Fibroblast of skin of left quadriceps (primary cell): ENCODE measurements around the gene SNX6.
"Not testable (repeated sequence)": the region's sequence is repeated elsewhere in the genome, so short reads cannot be mapped to it uniquely, and the experiment has no call there.

ENCODE experiments used
- DNase-seq, 2 experiments: peaks; one replicate each; pipeline ENCODE4 v3.0.0-alpha.2; 2013; ENCODE audit warnings: low read depth in 2 of 2

The SNX6 gene

GRCh38 chr14:34629657-34630529 is at the start of gene SNX6:
SNX6 (minus strand) TSS chr14:34630148; CDS start chr14:34630116, 32 bp downstream.
- peak in 1 of 2 experiments; percentile 57 for DNase-seq

- DNase-seq, result no peak
These were observed 48.8 kb upstream of the SNX6 start for GRCh38 chr14:34678735-34679134.

- no peak for DNase-seq
These were observed 48.4 kb upstream of the SNX6 start for GRCh38 chr14:34678306-34678705.

- no peak for DNase-seq
These were observed 46.7 kb upstream of the SNX6 start for GRCh38 chr14:34676516-34677211.

GRCh38 chr14:34673702-34674101 is 43.8 kb upstream of the SNX6 start:
- no peak for DNase-seq

- no peak for DNase-seq
These were observed 41.8 kb upstream of the SNX6 start for GRCh38 chr14:34671716-34672115.

- no peak for DNase-seq
These were observed 38.2 kb upstream of the SNX6 start for GRCh38 chr14:34668111-34668510.

- DNase-seq, result no peak
These were observed 37.1 kb upstream of the SNX6 start for GRCh38 chr14:34667007-34667406.

GRCh38 chr14:34665785-34666435 is 36.0 kb upstream of the SNX6 start:
- DNase-seq, result peak; percentile 96

- DNase-seq, result no peak
These were observed 32.7 kb upstream of the SNX6 start for GRCh38 chr14:34662561-34663088.

GRCh38 chr14:34660796-34661195 is 30.8 kb upstream of the SNX6 start:
- DNase-seq, result no peak

- no peak for DNase-seq
These were observed 26.0 kb upstream of the SNX6 start for GRCh38 chr14:34655959-34656358.

- not testable (repeated sequence) for DNase-seq
These were observed 23.1 kb upstream of the SNX6 start for GRCh38 chr14:34653073-34653472.

- DNase-seq, result not testable (repeated sequence)
These were observed 22.4 kb upstream of the SNX6 start for GRCh38 chr14:34652348-34652747.

- peak; percentile 99 to 100 for DNase-seq
These were observed 21.0 kb upstream of the SNX6 start for GRCh38 chr14:34650786-34651584.

GRCh38 chr14:34650006-34650405 is 20.1 kb upstream of the SNX6 start:
- DNase-seq, result not testable (repeated sequence)

GRCh38 chr14:34649344-34649743 is 19.4 kb upstream of the SNX6 start:
- peak; percentile 95 for DNase-seq

GRCh38 chr14:34646570-34647255 is 16.8 kb upstream of the SNX6 start:
- DNase-seq, result no peak

- DNase-seq, result no peak
These were observed 13.4 kb upstream of the SNX6 start for GRCh38 chr14:34643361-34643760.

GRCh38 chr14:34642595-34642994 is 12.6 kb upstream of the SNX6 start:
- no peak for DNase-seq

GRCh38 chr14:34640826-34641225 is 10.9 kb upstream of the SNX6 start:
- DNase-seq, result no peak
